T-cell (primary cell): ENCODE measurements around the gene TEPSIN. TPM values are rescaled to one million over a fixed set of nuclear protein-coding genes. Genes with fewer than 3 reads are reported as not detected.

Source experiments
- ATAC-seq, 4 experiments: fragments of 200-7000 bp in 3 of 4; fragments of 150-1000 bp in 1 of 4; cut with Tn5 transposase; replicated peaks in 1 of 4; 1 replicate in 3 of 4; 2 replicates in 1 of 4; pipeline ENCODE4 v1.10.0; 2021; ENCODE audit warnings: moderate library complexity in 3 of 4, mild to moderate bottlenecking in 2 of 4, moderate number of reproducible peaks in 1 of 4
- CTCF ChIA-PET, 2 donors: fragments of 300-600 bp; sonication (Branson Sonifier 250); formaldehyde crosslinking; loops; one replicate each; lab custom pipeline; 2022; ENCODE audit warnings: antibody characterized with exemption in 2 of 2; lab: Charles Lee
- POLR2A ChIA-PET, 2 donors: fragments of 300-600 bp; sonication (Branson Sonifier 250); formaldehyde crosslinking; loops; one replicate each; lab custom pipeline; 2022; ENCODE audit warnings: antibody characterized with exemption in 2 of 2; lab: Charles Lee
- DNase-seq, 35 experiments: peaks; one replicate each; pipeline versions ENCODE4 v3.0.0 to v3.0.0-alpha.2; 2013 to 2023
- H3K27ac ChIP-seq: one replicate; pipeline ENCODE4 v1.5.1; 2013; ENCODE audit warnings: low read length
- H3K27me3 ChIP-seq, 2 experiments: replicated peaks in 1 of 2; 1 replicate in 1 of 2; 2 replicates in 1 of 2; pipeline versions ENCODE4 v1.6.1 to v1.7.0; 2013; ENCODE audit warnings: low read length in 1 of 2, mixed read lengths in 1 of 2; ENCODE audit not compliant: control insufficient read depth in 2 of 2, insufficient read depth in 2 of 2; ENCODE audit errors: extremely low read depth in 1 of 2
- H3K36me3 ChIP-seq, 2 donors: 1 replicate in 1 of 2; 2 replicates in 1 of 2; pipeline versions ENCODE4 v1.6.1 to v1.7.0; 2013; ENCODE audit warnings: low read length in 1 of 2; ENCODE audit not compliant: control insufficient read depth in 2 of 2, insufficient read depth in 1 of 2; ENCODE audit errors: extremely low read depth in 1 of 2
- H3K4me1 ChIP-seq, 2 experiments: 1 replicate in 1 of 2; 2 replicates in 1 of 2; pipeline versions ENCODE4 v1.6.1 to v1.7.0; 2013; ENCODE audit warnings: low read length in 2 of 2, mixed read lengths in 1 of 2; ENCODE audit not compliant: insufficient read depth in 2 of 2, control insufficient read depth in 1 of 2; ENCODE audit errors: extremely low read depth in 1 of 2
- H3K4me3 ChIP-seq, 2 donors: 1 replicate in 1 of 2; 2 replicates in 1 of 2; pipeline versions ENCODE4 v1.5.1 to v1.7.0; 2013; ENCODE audit warnings: mild to moderate bottlenecking in 2 of 2, low read length in 1 of 2, moderate library complexity in 1 of 2; ENCODE audit not compliant: control insufficient read depth in 1 of 2; ENCODE audit errors: extremely low read depth in 1 of 2
- H3K9me3 ChIP-seq: 2 replicates; pipeline ENCODE4 v1.7.0; 2013
- H3K27ac Mint-ChIP-seq, 2 donors: one replicate each; pipeline ENCODE4 v1.8.0; 2020 to 2021; ENCODE audit warnings: mild to moderate bottlenecking in 2 of 2, mixed read lengths in 2 of 2
- H3K27me3 Mint-ChIP-seq, 2 donors: one replicate each; pipeline ENCODE4 v1.8.0; 2021 to 2022; ENCODE audit warnings: mixed read lengths in 2 of 2
- H3K36me3 Mint-ChIP-seq: one replicate; pipeline ENCODE4 v1.8.0; 2021; ENCODE audit warnings: mixed read lengths
- H3K4me1 Mint-ChIP-seq, 3 donors: one replicate each; pipeline ENCODE4 v1.8.0; 2020 to 2022; ENCODE audit warnings: mixed read lengths in 3 of 3, mild to moderate bottlenecking in 1 of 3
- H3K4me3 Mint-ChIP-seq, 3 donors: one replicate each; pipeline ENCODE4 v1.8.0; 2020 to 2022; ENCODE audit warnings: mild to moderate bottlenecking in 3 of 3, mixed read lengths in 3 of 3, moderate library complexity in 3 of 3
- H3K9me3 Mint-ChIP-seq, 3 donors: one replicate each; pipeline ENCODE4 v1.8.0; 2020 to 2022; ENCODE audit warnings: mixed read lengths in 3 of 3
- WGBS: methylation state at CpG from one replicate; pipeline ENCODE4 v1.1.5; 2013; ENCODE audit warnings: missing lambda C conversion rate; ENCODE audit not compliant: insufficient coverage; 5-methylcytosine and 5-hydroxymethylcytosine counted together
- total RNA-seq, 35 experiments: library from RNA in 6 of 35; stranded (reverse) in 6 of 35; fragments of 120-200 nt in 1 of 35; gene quantifications; one replicate each; pipeline versions ENCODE4 v1.2.1 to v1.2.4 and lab custom pipeline; 2013 to 2026

TEPSIN gene
- total RNA-seq, 5 donors from 2014 or later (not counting 1 experiment from before 2014, with no cell fraction given): 73.8 to 169 (median 161) TPM

GRCh38 chr17:81285179-81285878 is 46.5 kb upstream of the TEPSIN start:
- DNase-seq: peak; percentile 28 to 66 (median 40)
- ChIA-PET CTCF (no interaction called here), POLR2A (interaction anchor here in 1 of 2 donors (0.5 kb wide), 1 partner anchor 112 kb away, joined by 6 read pairs; no protein-coding TSS in a partner anchor)
- Mint-ChIP-seq H3K36me3 (peaks cover 11% of the 10 kb centered on the region), H3K27me3 (no peaks in the 10 kb centered on the region), H3K27ac (peak overlapping the region; percentile 86 to 87), H3K9me3 (no peaks in the 10 kb centered on the region), H3K4me3 (peak overlapping the region; percentile 79 to 88 (median 82)), H3K4me1 (peaks cover 28 to 52% (median 46%) of the 10 kb centered on the region in 3 donors)
- H3K27me3 ChIP-seq: no peaks in the 10 kb centered on the region
- WGBS: 2% methylated on average over 30 of the region's 37 CpGs
- peak; percentile 84 to 92 (median 87) for ATAC-seq
- H3K27ac ChIP-seq: peak overlapping the region; percentile 66
- H3K36me3 ChIP-seq: peaks cover 30 to 53% of the 10 kb centered on the region in 2 donors
- H3K9me3 ChIP-seq: no peaks in the 10 kb centered on the region
- peak overlapping the region; percentile 61 to 83 for H3K4me3 ChIP-seq
- peaks cover 23 to 51% of the 10 kb centered on the region in 2 experiments for H3K4me1 ChIP-seq

DNA sequence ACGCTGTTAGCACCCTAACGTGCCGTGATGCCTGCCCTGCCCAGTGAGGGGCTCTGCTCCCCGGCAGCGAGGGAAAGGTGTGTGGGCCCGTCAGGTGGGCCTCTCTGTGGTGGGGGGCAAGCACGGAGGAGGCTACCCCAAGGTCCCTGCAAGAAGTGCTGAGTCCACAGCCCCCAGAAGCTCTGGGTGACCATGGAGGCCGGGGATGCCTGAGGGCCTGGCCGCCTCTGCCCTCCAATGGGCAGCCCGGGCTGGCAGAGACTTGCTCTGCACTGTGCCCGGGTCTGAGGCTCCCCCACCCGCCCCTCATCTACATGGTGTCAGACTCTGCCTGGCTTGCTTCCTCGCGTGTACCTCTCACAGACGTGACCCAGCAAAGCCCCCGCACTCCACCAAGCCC is 44.0 kb upstream of the TEPSIN start:
- peaks cover 28 to 37% (median 37%) of the 10 kb centered on the region in 3 donors for H3K4me1 Mint-ChIP-seq
- H3K36me3 ChIP-seq: peaks cover 39 to 57% of the 10 kb centered on the region in 2 donors
- DNase-seq: no peak
- H3K9me3 Mint-ChIP-seq: no peaks in the 10 kb centered on the region
- H3K36me3 Mint-ChIP-seq: peaks cover 15% of the 10 kb centered on the region
- ChIA-PET CTCF (no interaction called here), POLR2A (no interaction called here)
- H3K27ac Mint-ChIP-seq: no peak overlapping the region
- H3K9me3 ChIP-seq: no peaks in the 10 kb centered on the region
- no peak overlapping the region for H3K4me3 ChIP-seq
- H3K27ac ChIP-seq: no peak overlapping the region
- no peaks in the 10 kb centered on the region for H3K27me3 Mint-ChIP-seq
- H3K4me3 Mint-ChIP-seq: no peak overlapping the region
- WGBS: 96% methylated on average over 14 of the region's 16 CpGs
- no peak for ATAC-seq
- peaks cover 16 to 41% of the 10 kb centered on the region in 2 experiments for H3K4me1 ChIP-seq
- no peaks in the 10 kb centered on the region for H3K27me3 ChIP-seq

- DNase-seq (no peak), ATAC-seq (no peak)
- Histone ChIP-seq H3K4me1 (peaks cover 15 to 34% of the 10 kb centered on the region in 2 experiments), H3K27ac (no peak overlapping the region), H3K4me3 (no peak overlapping the region), H3K27me3 (no peaks in the 10 kb centered on the region), H3K9me3 (no peaks in the 10 kb centered on the region), H3K36me3 (peaks cover 36 to 56% of the 10 kb centered on the region in 2 donors)
- Mint-ChIP-seq H3K9me3 (no peaks in the 10 kb centered on the region), H3K4me1 (peaks cover 21 to 30% (median 29%) of the 10 kb centered on the region in 3 donors), H3K4me3 (no peak overlapping the region), H3K36me3 (peaks cover 17% of the 10 kb centered on the region), H3K27me3 (no peaks in the 10 kb centered on the region), H3K27ac (no peak overlapping the region)
- ChIA-PET CTCF (no interaction called here), POLR2A (no interaction called here)
- 100% methylated on average over 22 of the region's 33 CpGs for WGBS
Observed at GRCh38 chr17:81282141-81282540, 43.3 kb upstream of the TEPSIN start.

DNA sequence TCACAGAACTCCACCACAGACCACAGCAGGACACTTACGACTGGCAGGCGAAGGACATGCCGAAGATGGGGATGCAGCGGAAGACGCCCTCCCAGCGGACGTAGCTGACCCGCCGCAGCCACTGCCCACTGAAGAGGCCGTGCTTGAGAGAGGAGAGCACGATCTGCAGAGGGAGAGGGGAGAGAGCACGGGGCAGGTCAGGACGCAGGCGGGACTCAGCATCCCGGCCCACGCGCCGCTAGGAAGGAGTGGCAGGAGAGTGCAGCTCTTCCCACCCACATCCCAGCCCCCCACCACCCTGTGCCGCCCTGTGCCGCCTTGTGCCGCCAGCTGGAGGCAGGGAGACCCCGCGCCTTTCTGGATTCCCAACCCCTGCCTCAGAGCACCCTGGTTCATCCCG is 41.7 kb upstream of the TEPSIN start:
- Mint-ChIP-seq H3K4me1 (peaks cover 8 to 14% (median 14%) of the 10 kb centered on the region in 3 donors), H3K27me3 (no peaks in the 10 kb centered on the region), H3K9me3 (no peaks in the 10 kb centered on the region), H3K27ac (no peak overlapping the region), H3K36me3 (peaks cover 26% of the 10 kb centered on the region), H3K4me3 (no peak overlapping the region)
- H3K36me3 ChIP-seq: peaks cover 34 to 68% of the 10 kb centered on the region in 2 donors
- H3K9me3 ChIP-seq: no peaks in the 10 kb centered on the region
- H3K4me1 ChIP-seq: peaks cover 3 to 18% of the 10 kb centered on the region in 2 experiments
- ChIA-PET CTCF (no interaction called here), POLR2A (no interaction called here)
- H3K4me3 ChIP-seq: no peak overlapping the region
- ATAC-seq (no peak), DNase-seq (no peak)
- over 99% methylated on average over 11 of the region's 24 CpGs for WGBS
- no peak overlapping the region for H3K27ac ChIP-seq
- H3K27me3 ChIP-seq: no peaks in the 10 kb centered on the region

GRCh38 chr17:81279278-81280275 is 40.7 kb upstream of the TEPSIN start:
- peaks cover 26% of the 10 kb centered on the region for H3K36me3 Mint-ChIP-seq

GRCh38 chr17:81278831-81279230 is 40.0 kb upstream of the TEPSIN start:
- Histone ChIP-seq H3K4me3 (no peak overlapping the region), H3K36me3 (peaks cover 36 to 83% of the 10 kb centered on the region in 2 donors), H3K27me3 (no peaks in the 10 kb centered on the region), H3K27ac (no peak overlapping the region), H3K9me3 (no peaks in the 10 kb centered on the region), H3K4me1 (peaks cover 0 to 5% of the 10 kb centered on the region in 2 experiments)
- no peak overlapping the region for H3K27ac Mint-ChIP-seq
- ATAC-seq (no peak), DNase-seq (no peak)
- H3K27me3 Mint-ChIP-seq: no peaks in the 10 kb centered on the region
- ChIA-PET CTCF (no interaction called here), POLR2A (no interaction called here)
- WGBS: 98% methylated on average over 8 of the region's 8 CpGs
- peaks cover 0 to 2% (median 0%) of the 10 kb centered on the region in 3 donors for H3K4me1 Mint-ChIP-seq
- H3K36me3 Mint-ChIP-seq: peaks cover 26% of the 10 kb centered on the region
- H3K9me3 Mint-ChIP-seq: no peaks in the 10 kb centered on the region
- no peak overlapping the region for H3K4me3 Mint-ChIP-seq

More at GRCh38 chr17:81279278-81280275, 40.7 kb upstream of the TEPSIN start:
- H3K4me1 ChIP-seq: peaks cover 0 to 8% of the 10 kb centered on the region in 2 experiments
- no peaks in the 10 kb centered on the region for H3K9me3 ChIP-seq
- 97% methylated on average over 41 of the region's 50 CpGs for WGBS
- no peak overlapping the region for H3K4me3 ChIP-seq
- peaks cover 0 to 5% (median 4%) of the 10 kb centered on the region in 3 donors for H3K4me1 Mint-ChIP-seq
- no peaks in the 10 kb centered on the region for H3K27me3 ChIP-seq
- no peak overlapping the region for H3K27ac ChIP-seq
- POLR2A ChIA-PET: no interaction called here
- no peaks in the 10 kb centered on the region for H3K27me3 Mint-ChIP-seq
- CTCF ChIA-PET: no interaction called here
- H3K9me3 Mint-ChIP-seq: no peaks in the 10 kb centered on the region
- H3K36me3 ChIP-seq: peaks cover 36 to 75% of the 10 kb centered on the region in 2 donors
- no peak for ATAC-seq
- no peak overlapping the region for H3K27ac Mint-ChIP-seq
- H3K4me3 Mint-ChIP-seq: no peak overlapping the region
- DNase-seq: no peak
